DMS 273 treated with DMSO at 0.1 percent for 48 hours (cell line): ENCODE measurements around the gene PLEKHA8.
A peak's percentile ranks its signal among the peaks of the same experiment; 100 is the strongest.
"Not testable (repeated sequence)": the region's sequence is repeated elsewhere in the genome, so short reads cannot be mapped to it uniquely, and the experiment has no call there.

ENCODE experiments used
- DNase-seq: peaks from one replicate; lab custom pipeline; 2025; lab: John Stamatoyannopoulos, UW

The PLEKHA8 gene

GRCh38 chr7:30023524-30023923 lies 4.7 kb upstream of the PLEKHA8 start:
- DNase-seq: no peak

GRCh38 chr7:30026229-30027064 lies 1.8 kb upstream of the PLEKHA8 start, which contains the start of gene FKBP14:
Gene FKBP14, minus strand, starts transcription at chr7:30026702. Its CDS starts 194 bp downstream, at chr7:30026508.
- peak; percentile 100 for DNase-seq

- DNase-seq: peak; percentile 67
Measured at GRCh38 chr7:30027065-30027456, 1.2 kb upstream of the PLEKHA8 start.

- no peak for DNase-seq
Measured at GRCh38 chr7:30027740-30028215, 434 bp upstream of the PLEKHA8 start.

- peak; percentile 53 for DNase-seq
Measured at GRCh38 chr7:30028749-30029635, 780 bp downstream of the PLEKHA8 start.

- no peak for DNase-seq
Measured at GRCh38 chr7:30029696-30030095, 1.5 kb downstream of the PLEKHA8 start.

- DNase-seq: no peak
Measured at GRCh38 chr7:30032310-30033125, 4.3 kb downstream of the PLEKHA8 start.

- DNase-seq: no peak
Measured at GRCh38 chr7:30034501-30034900, 6.3 kb downstream of the PLEKHA8 start.

GRCh38 chr7:30036220-30036619 lies 8.0 kb downstream of the PLEKHA8 start:
- no peak for DNase-seq

GRCh38 chr7:30038196-30038980 lies 10.2 kb downstream of the PLEKHA8 start:
- DNase-seq: no peak

- DNase-seq: no peak
Measured at GRCh38 chr7:30040938-30041337, 12.7 kb downstream of the PLEKHA8 start.

GRCh38 chr7:30041526-30042269 lies 13.5 kb downstream of the PLEKHA8 start:
- no peak for DNase-seq

- DNase-seq: no peak
Measured at GRCh38 chr7:30046127-30046770, 18.0 kb downstream of the PLEKHA8 start.

GRCh38 chr7:30047124-30047523 lies 18.9 kb downstream of the PLEKHA8 start:
- DNase-seq: no peak

- DNase-seq: no peak
Measured at GRCh38 chr7:30048582-30048981, 20.4 kb downstream of the PLEKHA8 start.

- DNase-seq: no peak
Measured at GRCh38 chr7:30049173-30049572, 21.0 kb downstream of the PLEKHA8 start.

GRCh38 chr7:30053068-30053467 lies 24.9 kb downstream of the PLEKHA8 start:
- no peak for DNase-seq

GRCh38 chr7:30057741-30058140 lies 29.5 kb downstream of the PLEKHA8 start:
- DNase-seq: no peak

- DNase-seq: not testable (repeated sequence)
Measured at GRCh38 chr7:30061786-30062185, 33.6 kb downstream of the PLEKHA8 start.

- peak; percentile 55 for DNase-seq
Measured at GRCh38 chr7:30062587-30062986, 34.4 kb downstream of the PLEKHA8 start.
